Liver (tissue), 3 donors: ENCODE data around the gene OTOG.

Experiments used
- GABPA ChIP-seq, 2 donors: IDR thresholded peaks in 1 of 2; conservative IDR thresholded peaks in 1 of 2; 2 replicates each; pipeline ENCODE4 v1.6.1; 2016; ENCODE audit warnings: antibody characterized with exemption in 2 of 2, mild to moderate bottlenecking in 1 of 2, moderate library complexity in 1 of 2
- RAD21 ChIP-seq, 2 donors: IDR thresholded peaks; 2 replicates each; pipeline ENCODE4 v1.6.1; 2016; ENCODE audit warnings: antibody characterized with exemption in 2 of 2, mild to moderate bottlenecking in 2 of 2
- RXRA ChIP-seq, 2 donors: IDR thresholded peaks; 2 replicates each; pipeline ENCODE4 v1.6.1; 2017 to 2018; ENCODE audit warnings: antibody characterized with exemption in 2 of 2, mild to moderate bottlenecking in 1 of 2
- SP1 ChIP-seq: IDR thresholded peaks from 2 replicates; pipeline ENCODE4 v1.6.1; 2018; ENCODE audit warnings: antibody characterized with exemption, mild to moderate bottlenecking
- TAF1 ChIP-seq: conservative IDR thresholded peaks from 2 replicates; pipeline ENCODE4 v1.6.1; 2016; ENCODE audit warnings: antibody characterized with exemption, mild to moderate bottlenecking
- TF ChIP-seq, protein P1 (sequence below): fragments of 150-350 bp; IDR thresholded peaks from 2 replicates; pipeline ENCODE4 v1.5.1; 2017; ENCODE audit warnings: improper control_type of control experiment, low read depth, low read length; ENCODE audit not compliant: missing input control
- TF ChIP-seq, protein P2 (sequence below): IDR thresholded peaks from 2 replicates; pipeline ENCODE4 v1.6.1; 2016; ENCODE audit warnings: antibody characterized with exemption
- TF ChIP-seq, protein P3 (sequence below): IDR thresholded peaks from 2 replicates; pipeline ENCODE4 v1.6.1; 2016; ENCODE audit warnings: antibody characterized with exemption, mild to moderate bottlenecking
- TF ChIP-seq, protein P4 (sequence below): IDR thresholded peaks from 2 replicates; pipeline ENCODE4 v1.6.1; 2016; ENCODE audit warnings: antibody characterized with exemption
- donor health status: healthy.
- donor health status: healthy.

DNA sequence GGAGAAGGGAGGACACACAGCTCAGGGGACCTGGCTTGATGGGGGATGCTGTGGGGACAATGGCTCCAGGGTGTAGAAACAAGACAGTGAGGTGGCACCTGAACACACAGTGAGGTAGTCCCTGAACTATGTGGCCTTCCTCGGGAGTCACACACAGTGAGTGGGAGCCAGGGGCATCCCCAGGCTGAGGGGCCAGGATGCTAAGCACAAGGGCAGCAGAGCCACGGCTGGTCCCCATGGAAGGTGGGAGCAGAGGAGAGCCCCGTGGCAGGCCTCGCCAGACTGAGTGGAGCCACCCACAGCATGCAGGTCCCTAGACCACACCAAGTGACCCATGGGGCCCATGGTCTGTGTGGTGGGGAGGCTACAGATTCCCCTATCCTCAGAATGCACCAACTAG lies 44.4 kb upstream of the OTOG start:
- TF ChIP-seq, protein P1, sequence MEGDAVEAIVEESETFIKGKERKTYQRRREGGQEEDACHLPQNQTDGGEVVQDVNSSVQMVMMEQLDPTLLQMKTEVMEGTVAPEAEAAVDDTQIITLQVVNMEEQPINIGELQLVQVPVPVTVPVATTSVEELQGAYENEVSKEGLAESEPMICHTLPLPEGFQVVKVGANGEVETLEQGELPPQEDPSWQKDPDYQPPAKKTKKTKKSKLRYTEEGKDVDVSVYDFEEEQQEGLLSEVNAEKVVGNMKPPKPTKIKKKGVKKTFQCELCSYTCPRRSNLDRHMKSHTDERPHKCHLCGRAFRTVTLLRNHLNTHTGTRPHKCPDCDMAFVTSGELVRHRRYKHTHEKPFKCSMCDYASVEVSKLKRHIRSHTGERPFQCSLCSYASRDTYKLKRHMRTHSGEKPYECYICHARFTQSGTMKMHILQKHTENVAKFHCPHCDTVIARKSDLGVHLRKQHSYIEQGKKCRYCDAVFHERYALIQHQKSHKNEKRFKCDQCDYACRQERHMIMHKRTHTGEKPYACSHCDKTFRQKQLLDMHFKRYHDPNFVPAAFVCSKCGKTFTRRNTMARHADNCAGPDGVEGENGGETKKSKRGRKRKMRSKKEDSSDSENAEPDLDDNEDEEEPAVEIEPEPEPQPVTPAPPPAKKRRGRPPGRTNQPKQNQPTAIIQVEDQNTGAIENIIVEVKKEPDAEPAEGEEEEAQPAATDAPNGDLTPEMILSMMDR: no peak
- TF ChIP-seq TAF1: no peak
- TF ChIP-seq, protein P2, sequence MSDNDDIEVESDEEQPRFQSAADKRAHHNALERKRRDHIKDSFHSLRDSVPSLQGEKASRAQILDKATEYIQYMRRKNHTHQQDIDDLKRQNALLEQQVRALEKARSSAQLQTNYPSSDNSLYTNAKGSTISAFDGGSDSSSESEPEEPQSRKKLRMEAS: no peak
- no peak for TF ChIP-seq RAD21 (IDR thresholded peaks at IDR 0.05)
- no peak for TF ChIP-seq SP1
- TF ChIP-seq, protein P3, sequence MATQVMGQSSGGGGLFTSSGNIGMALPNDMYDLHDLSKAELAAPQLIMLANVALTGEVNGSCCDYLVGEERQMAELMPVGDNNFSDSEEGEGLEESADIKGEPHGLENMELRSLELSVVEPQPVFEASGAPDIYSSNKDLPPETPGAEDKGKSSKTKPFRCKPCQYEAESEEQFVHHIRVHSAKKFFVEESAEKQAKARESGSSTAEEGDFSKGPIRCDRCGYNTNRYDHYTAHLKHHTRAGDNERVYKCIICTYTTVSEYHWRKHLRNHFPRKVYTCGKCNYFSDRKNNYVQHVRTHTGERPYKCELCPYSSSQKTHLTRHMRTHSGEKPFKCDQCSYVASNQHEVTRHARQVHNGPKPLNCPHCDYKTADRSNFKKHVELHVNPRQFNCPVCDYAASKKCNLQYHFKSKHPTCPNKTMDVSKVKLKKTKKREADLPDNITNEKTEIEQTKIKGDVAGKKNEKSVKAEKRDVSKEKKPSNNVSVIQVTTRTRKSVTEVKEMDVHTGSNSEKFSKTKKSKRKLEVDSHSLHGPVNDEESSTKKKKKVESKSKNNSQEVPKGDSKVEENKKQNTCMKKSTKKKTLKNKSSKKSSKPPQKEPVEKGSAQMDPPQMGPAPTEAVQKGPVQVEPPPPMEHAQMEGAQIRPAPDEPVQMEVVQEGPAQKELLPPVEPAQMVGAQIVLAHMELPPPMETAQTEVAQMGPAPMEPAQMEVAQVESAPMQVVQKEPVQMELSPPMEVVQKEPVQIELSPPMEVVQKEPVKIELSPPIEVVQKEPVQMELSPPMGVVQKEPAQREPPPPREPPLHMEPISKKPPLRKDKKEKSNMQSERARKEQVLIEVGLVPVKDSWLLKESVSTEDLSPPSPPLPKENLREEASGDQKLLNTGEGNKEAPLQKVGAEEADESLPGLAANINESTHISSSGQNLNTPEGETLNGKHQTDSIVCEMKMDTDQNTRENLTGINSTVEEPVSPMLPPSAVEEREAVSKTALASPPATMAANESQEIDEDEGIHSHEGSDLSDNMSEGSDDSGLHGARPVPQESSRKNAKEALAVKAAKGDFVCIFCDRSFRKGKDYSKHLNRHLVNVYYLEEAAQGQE: no peak
- no peak for TF ChIP-seq RXRA (IDR thresholded peaks at IDR 0.05)
- TF ChIP-seq GABPA (IDR thresholded peaks at IDR 0.05 in 1 of 2, conservative IDR thresholded peaks at IDR 0.05 in 1 of 2): no peak
- TF ChIP-seq, protein P4, sequence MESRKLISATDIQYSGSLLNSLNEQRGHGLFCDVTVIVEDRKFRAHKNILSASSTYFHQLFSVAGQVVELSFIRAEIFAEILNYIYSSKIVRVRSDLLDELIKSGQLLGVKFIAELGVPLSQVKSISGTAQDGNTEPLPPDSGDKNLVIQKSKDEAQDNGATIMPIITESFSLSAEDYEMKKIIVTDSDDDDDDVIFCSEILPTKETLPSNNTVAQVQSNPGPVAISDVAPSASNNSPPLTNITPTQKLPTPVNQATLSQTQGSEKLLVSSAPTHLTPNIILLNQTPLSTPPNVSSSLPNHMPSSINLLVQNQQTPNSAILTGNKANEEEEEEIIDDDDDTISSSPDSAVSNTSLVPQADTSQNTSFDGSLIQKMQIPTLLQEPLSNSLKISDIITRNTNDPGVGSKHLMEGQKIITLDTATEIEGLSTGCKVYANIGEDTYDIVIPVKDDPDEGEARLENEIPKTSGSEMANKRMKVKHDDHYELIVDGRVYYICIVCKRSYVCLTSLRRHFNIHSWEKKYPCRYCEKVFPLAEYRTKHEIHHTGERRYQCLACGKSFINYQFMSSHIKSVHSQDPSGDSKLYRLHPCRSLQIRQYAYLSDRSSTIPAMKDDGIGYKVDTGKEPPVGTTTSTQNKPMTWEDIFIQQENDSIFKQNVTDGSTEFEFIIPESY: no peak
